ENCODE measurements around the gene AP3M1. TPM values are rescaled to one million over a fixed set of nuclear protein-coding genes. Genes with fewer than 3 reads are reported as not detected.
A peak's percentile ranks its signal among the peaks of the same experiment; 100 is the strongest.
"Not testable (repeated sequence)": the region's sequence is repeated elsewhere in the genome, so short reads cannot be mapped to it uniquely, and the experiment has no call there.

Gene AP3M1
- total and polyA plus RNA-seq, 8 donors = 37.5 to 56.4 (median 53.8) TPM

DNA sequence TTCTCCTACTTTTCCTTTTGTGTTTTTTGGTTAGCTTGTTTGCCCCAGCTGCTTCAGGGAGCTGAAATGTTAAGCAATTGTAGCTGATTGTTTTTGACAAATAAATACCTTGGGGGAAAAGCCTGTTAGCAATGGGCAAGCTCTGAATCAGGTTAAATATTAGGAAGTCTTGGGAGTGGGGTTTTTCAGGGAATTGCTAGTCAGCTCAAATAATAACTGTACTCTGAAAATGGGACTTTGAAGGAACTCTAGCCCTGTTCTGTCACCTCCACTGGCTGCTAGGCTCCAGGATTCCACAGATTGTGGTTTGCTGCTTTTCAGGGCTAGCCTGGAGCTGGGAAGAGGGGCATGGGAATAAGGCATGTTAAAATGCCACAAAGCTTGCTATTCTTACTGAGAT lies 39.9 kb upstream of the AP3M1 start:
- Histone ChIP-seq H3K4me1 (peaks cover 17 to 29% of the 10 kb centered on the region in 2 donors), H3K4me3 (no peak overlapping the region), H3K9me3 (no peaks in the 10 kb centered on the region), H3K36me3 (no peaks in the 10 kb centered on the region), H3K27ac (peak overlapping the region; percentile 78 to 87), H3K27me3 (no peaks in the 10 kb centered on the region)
- no peak for DNase-seq
- intact Hi-C loops (cut with DNase I) = no loop called here
- TF ChIP-seq, protein P1, sequence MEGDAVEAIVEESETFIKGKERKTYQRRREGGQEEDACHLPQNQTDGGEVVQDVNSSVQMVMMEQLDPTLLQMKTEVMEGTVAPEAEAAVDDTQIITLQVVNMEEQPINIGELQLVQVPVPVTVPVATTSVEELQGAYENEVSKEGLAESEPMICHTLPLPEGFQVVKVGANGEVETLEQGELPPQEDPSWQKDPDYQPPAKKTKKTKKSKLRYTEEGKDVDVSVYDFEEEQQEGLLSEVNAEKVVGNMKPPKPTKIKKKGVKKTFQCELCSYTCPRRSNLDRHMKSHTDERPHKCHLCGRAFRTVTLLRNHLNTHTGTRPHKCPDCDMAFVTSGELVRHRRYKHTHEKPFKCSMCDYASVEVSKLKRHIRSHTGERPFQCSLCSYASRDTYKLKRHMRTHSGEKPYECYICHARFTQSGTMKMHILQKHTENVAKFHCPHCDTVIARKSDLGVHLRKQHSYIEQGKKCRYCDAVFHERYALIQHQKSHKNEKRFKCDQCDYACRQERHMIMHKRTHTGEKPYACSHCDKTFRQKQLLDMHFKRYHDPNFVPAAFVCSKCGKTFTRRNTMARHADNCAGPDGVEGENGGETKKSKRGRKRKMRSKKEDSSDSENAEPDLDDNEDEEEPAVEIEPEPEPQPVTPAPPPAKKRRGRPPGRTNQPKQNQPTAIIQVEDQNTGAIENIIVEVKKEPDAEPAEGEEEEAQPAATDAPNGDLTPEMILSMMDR (IDR thresholded peaks at IDR 0.05) = no peak
- peak; percentile 57 for ATAC-seq

DNA sequence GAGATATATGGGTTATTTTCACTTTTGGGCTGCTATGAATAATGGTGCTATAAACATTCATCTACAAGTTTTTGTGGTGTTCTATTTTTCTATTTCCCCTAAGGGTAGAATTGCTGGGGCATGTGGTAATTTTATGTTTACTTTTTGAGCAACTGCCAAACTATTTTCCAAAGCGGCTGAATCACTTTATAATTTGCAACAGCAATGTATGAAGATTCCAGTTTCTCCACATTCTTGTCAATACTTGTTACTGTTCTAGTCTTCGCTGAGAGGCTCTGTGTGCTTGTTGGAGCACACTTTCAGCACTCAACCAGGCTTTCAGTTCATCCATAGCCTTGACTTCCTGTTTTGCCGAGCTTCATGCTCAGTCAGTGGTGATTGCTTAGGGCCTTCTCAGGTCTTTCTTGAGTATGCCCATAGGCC lies 39.4 kb upstream of the AP3M1 start:
- TF ChIP-seq, protein P1 (IDR thresholded peaks at IDR 0.05) = no peak
- no peak overlapping the region for H3K4me3 ChIP-seq
- peak in 2 of 4 donors; percentile 37 to 76 for DNase-seq
- intact Hi-C loops (cut with DNase I) = no loop called here
- no peaks in the 10 kb centered on the region for H3K36me3 ChIP-seq
- no peaks in the 10 kb centered on the region for H3K9me3 ChIP-seq
- peak; percentile 95 for ATAC-seq
- peak overlapping the region; percentile 78 to 87 for H3K27ac ChIP-seq
- peaks cover 17 to 29% of the 10 kb centered on the region in 2 donors for H3K4me1 ChIP-seq
- no peaks in the 10 kb centered on the region for H3K27me3 ChIP-seq

DNA sequence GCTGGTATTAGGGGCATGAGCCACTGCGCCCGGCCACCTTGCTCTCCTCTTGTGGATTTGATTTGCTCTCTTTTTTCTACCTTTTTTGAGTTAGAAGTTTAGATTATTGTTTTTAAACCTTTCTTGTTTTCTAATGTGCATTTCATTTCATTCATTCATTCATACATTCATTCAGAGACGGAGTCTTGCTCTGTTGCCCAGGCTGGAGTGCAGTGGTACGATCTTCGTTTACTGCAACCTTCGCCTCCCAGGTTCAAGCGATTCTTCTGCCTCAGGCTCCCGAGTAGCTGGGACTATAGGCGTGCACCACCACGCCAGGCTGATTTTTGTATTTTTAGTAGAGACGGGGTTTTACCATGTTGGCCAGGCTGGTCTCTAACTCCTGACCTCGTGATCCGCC lies 38.0 kb upstream of the AP3M1 start:
- peaks cover 17 to 29% of the 10 kb centered on the region in 2 donors for H3K4me1 ChIP-seq
- H3K4me3 ChIP-seq; intact Hi-C loops (cut with DNase I); H3K36me3 ChIP-seq; H3K9me3 ChIP-seq; H3K27me3 ChIP-seq; ATAC-seq; DNase-seq: not testable (repeated sequence)
- peak overlapping the region in 1 of 2 donors; percentile 87 for H3K27ac ChIP-seq

GRCh38 chr10:74187237-74187636 lies 36.6 kb upstream of the AP3M1 start:
- H3K27ac ChIP-seq = peak overlapping the region in 1 of 2 donors; percentile 9
- peaks cover 17 to 29% of the 10 kb centered on the region in 2 donors for H3K4me1 ChIP-seq
- intact Hi-C loops (cut with DNase I) = no loop called here
- DNase-seq = no peak
- H3K27me3 ChIP-seq = no peaks in the 10 kb centered on the region
- H3K36me3 ChIP-seq = no peaks in the 10 kb centered on the region
- H3K4me3 ChIP-seq = no peak overlapping the region
- TF ChIP-seq, protein P1 (IDR thresholded peaks at IDR 0.05) = no peak
- ATAC-seq = no peak
- no peaks in the 10 kb centered on the region for H3K9me3 ChIP-seq

DNA sequence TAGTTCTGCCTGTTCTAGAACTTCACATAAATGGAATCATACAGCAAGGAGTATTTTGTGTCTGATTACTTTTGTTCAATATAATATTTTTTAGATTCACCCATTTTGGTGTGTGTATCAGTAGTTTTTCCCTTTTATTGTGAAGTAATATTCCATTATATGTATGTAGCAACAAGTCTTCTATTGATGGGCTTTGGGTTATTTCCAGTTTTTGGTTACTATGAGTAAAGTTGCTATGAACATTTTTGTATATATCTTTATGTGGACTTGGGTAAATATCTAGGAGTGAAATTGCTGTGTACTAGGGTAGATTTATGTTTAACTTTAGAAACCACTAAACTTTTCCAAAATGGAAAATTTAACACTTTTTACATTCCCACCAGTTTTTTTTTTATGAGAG lies 36.0 kb upstream of the AP3M1 start:
- peak in 1 of 4 donors; percentile 65 for DNase-seq
- TF ChIP-seq, protein P1 (IDR thresholded peaks at IDR 0.05) = no peak
- no peak for ATAC-seq
- Histone ChIP-seq H3K27me3 (no peaks in the 10 kb centered on the region), H3K9me3 (no peaks in the 10 kb centered on the region), H3K36me3 (no peaks in the 10 kb centered on the region), H3K27ac (no peak overlapping the region), H3K4me1 (peaks cover 17 to 26% of the 10 kb centered on the region in 2 donors), H3K4me3 (no peak overlapping the region)
- intact Hi-C loops (cut with DNase I) = no loop called here

GRCh38 chr10:74179111-74179710 lies 28.6 kb upstream of the AP3M1 start:
- no peaks in the 10 kb centered on the region for H3K27me3 ChIP-seq
- DNase-seq = no peak
- no peak overlapping the region for H3K4me3 ChIP-seq
- ATAC-seq = no peak
- no peaks in the 10 kb centered on the region for H3K9me3 ChIP-seq
- TF ChIP-seq, protein P1 (IDR thresholded peaks at IDR 0.05) = no peak
- intact Hi-C loops (cut with DNase I) = no loop called here
- no peaks in the 10 kb centered on the region for H3K36me3 ChIP-seq
- H3K4me1 ChIP-seq = peaks cover 5 to 35% of the 10 kb centered on the region in 2 donors
- H3K27ac ChIP-seq = no peak overlapping the region
